HEK293 (cell line): ENCODE results near the gene HHIPL1.

Experiments
- CTCF ChIA-PET: fragments of 350-600 bp; formaldehyde crosslinking; extraction: SDS; loops from one replicate; lab custom pipeline; 2021; ENCODE audit warnings: antibody characterized with exemption; lab: Yijun Ruan, JAX
- POLR2A ChIA-PET: fragments of 300-600 bp; formaldehyde crosslinking; extraction: SDS; loops from one replicate; lab custom pipeline; 2020; ENCODE audit warnings: antibody characterized with exemption, inconsistent platforms; lab: Yijun Ruan, JAX
- H3K27ac ChIP-seq: fragments of 200-500 bp; sonication (Bioruptor generic); 2 replicates; pipeline ENCODE4 v1.5.1; 2014; ENCODE audit warnings: low read depth, low read length, control low read depth, inconsistent platforms; ENCODE audit errors: extremely low read depth
- H3K36me3 ChIP-seq, 2 experiments: fragments of 200-500 bp in 1 of 2; sonication (Bioruptor generic) in 1 of 2; 1 replicate in 1 of 2; 2 replicates in 1 of 2; pipeline ENCODE4 v1.5.1; 2014 to 2017; ENCODE audit warnings: inconsistent platforms in 2 of 2, low read length in 2 of 2; ENCODE audit not compliant: control insufficient read depth in 2 of 2, insufficient read depth in 1 of 2
- H3K4me1 ChIP-seq: fragments of 200-500 bp; sonication (Bioruptor generic); 2 replicates; pipeline ENCODE4 v1.5.1; 2014; ENCODE audit warnings: mild to moderate bottlenecking, low read length, inconsistent platforms; ENCODE audit not compliant: control insufficient read depth, insufficient read depth
- H3K4me3 ChIP-seq: 2 replicates; pipeline ENCODE4 v1.5.1; 2011; ENCODE audit warnings: low read depth, mild to moderate bottlenecking, control low read depth, low read length, moderate library complexity
- H3K9me3 ChIP-seq: fragments of 200-500 bp; sonication (Bioruptor generic); 2 replicates; pipeline ENCODE4 v1.5.1; 2014; ENCODE audit warnings: low read depth, low read length, inconsistent platforms; ENCODE audit not compliant: control insufficient read depth, insufficient read depth
- EGR2 ChIP-seq: fragments of 450-650 bp; formaldehyde crosslinking; IDR thresholded peaks from 2 replicates; pipeline ENCODE4 v1.5.1; 2016; ENCODE audit warnings: low read depth, missing biosample characterization, missing genetic modification characterization
- GLIS1 ChIP-seq: fragments of 450-650 bp; formaldehyde crosslinking; IDR thresholded peaks from 2 replicates; pipeline ENCODE4 v1.5.1; 2016; ENCODE audit warnings: missing biosample characterization, missing genetic modification characterization
- GLIS2 ChIP-seq: fragments of 450-650 bp; formaldehyde crosslinking; IDR thresholded peaks from 2 replicates; pipeline ENCODE4 v1.5.1; 2016; ENCODE audit warnings: missing biosample characterization, missing genetic modification characterization
- KLF1 ChIP-seq: fragments of 450-650 bp; formaldehyde crosslinking; IDR thresholded peaks from 2 replicates; pipeline ENCODE4 v1.5.1; 2016; ENCODE audit warnings: missing biosample characterization, missing genetic modification characterization
- KLF10 ChIP-seq: fragments of 450-650 bp; IDR thresholded peaks from 2 replicates; pipeline ENCODE4 v1.5.1; 2018; ENCODE audit warnings: missing biosample characterization, mild to moderate bottlenecking, missing genetic modification characterization
- RBAK ChIP-seq: fragments of 450-650 bp; formaldehyde crosslinking; IDR thresholded peaks from 2 replicates; pipeline ENCODE4 v1.5.1; 2016; ENCODE audit warnings: missing biosample characterization, missing genetic modification characterization
- ZBTB8A ChIP-seq: fragments of 450-650 bp; formaldehyde crosslinking; IDR thresholded peaks from 2 replicates; pipeline ENCODE4 v1.5.1; 2016; ENCODE audit warnings: missing biosample characterization, missing genetic modification characterization
- ZFHX2 ChIP-seq: fragments of 450-650 bp; formaldehyde crosslinking; conservative IDR thresholded peaks from 2 replicates; pipeline ENCODE4 v1.5.1; 2016; ENCODE audit warnings: missing biosample characterization, missing genetic modification characterization
- ZFP41 ChIP-seq: fragments of 450-650 bp; formaldehyde crosslinking; IDR thresholded peaks from 2 replicates; pipeline ENCODE4 v1.5.1; 2016; ENCODE audit warnings: missing biosample characterization, missing genetic modification characterization, borderline replicate concordance
- ZIC2 ChIP-seq: fragments of 450-650 bp; formaldehyde crosslinking; IDR thresholded peaks from 2 replicates; pipeline ENCODE4 v1.5.1; 2016; ENCODE audit warnings: missing biosample characterization, missing genetic modification characterization
- ZNF16 ChIP-seq: fragments of 450-650 bp; formaldehyde crosslinking; IDR thresholded peaks from 2 replicates; pipeline ENCODE4 v1.5.1; 2016; ENCODE audit warnings: low read depth, missing biosample characterization, missing genetic modification characterization
- ZNF19 ChIP-seq: fragments of 450-650 bp; formaldehyde crosslinking; IDR thresholded peaks from 2 replicates; pipeline ENCODE4; 2016; ENCODE audit warnings: missing biosample characterization, missing genetic modification characterization, low read depth
- ZNF202 ChIP-seq: fragments of 450-650 bp; formaldehyde crosslinking; IDR thresholded peaks from 2 replicates; pipeline ENCODE4 v1.5.1; 2016; ENCODE audit warnings: missing biosample characterization, missing genetic modification characterization, borderline replicate concordance
- ZNF37A ChIP-seq: fragments of 450-650 bp; IDR thresholded peaks from 2 replicates; pipeline ENCODE4 v1.5.1; 2018; ENCODE audit warnings: missing biosample characterization, missing genetic modification characterization
- ZNF398 ChIP-seq: fragments of 450-650 bp; formaldehyde crosslinking; IDR thresholded peaks from 2 replicates; pipeline ENCODE4 v1.5.1; 2017; ENCODE audit warnings: missing biosample characterization, missing genetic modification characterization
- ZNF513 ChIP-seq: fragments of 450-650 bp; IDR thresholded peaks from 2 replicates; pipeline ENCODE4 v1.5.1; 2018; ENCODE audit warnings: missing biosample characterization, missing genetic modification characterization
- ZNF623 ChIP-seq: fragments of 450-650 bp; formaldehyde crosslinking; IDR thresholded peaks from 2 replicates; pipeline ENCODE4 v1.5.1; 2016; ENCODE audit warnings: missing biosample characterization, missing genetic modification characterization
- ZNF792 ChIP-seq: fragments of 450-650 bp; formaldehyde crosslinking; IDR thresholded peaks from 2 replicates; pipeline ENCODE4 v1.5.1; 2016; ENCODE audit warnings: missing biosample characterization, missing genetic modification characterization
- TF ChIP-seq, protein P1 (sequence below): fragments of 450-650 bp; formaldehyde crosslinking; IDR thresholded peaks from 2 replicates; pipeline ENCODE4 v1.5.1; 2016; ENCODE audit warnings: missing biosample characterization, missing genetic modification characterization, borderline replicate concordance
- TF ChIP-seq, protein P2 (sequence below): fragments of 450-650 bp; formaldehyde crosslinking; IDR thresholded peaks from 2 replicates; pipeline ENCODE4 v1.5.1; 2016; ENCODE audit warnings: missing biosample characterization, missing genetic modification characterization
- TF ChIP-seq, protein P3 (sequence below): fragments of 450-650 bp; formaldehyde crosslinking; IDR thresholded peaks from 2 replicates; pipeline ENCODE4 v1.5.1; 2016; ENCODE audit warnings: missing biosample characterization, missing genetic modification characterization

The HHIPL1 gene

DNA sequence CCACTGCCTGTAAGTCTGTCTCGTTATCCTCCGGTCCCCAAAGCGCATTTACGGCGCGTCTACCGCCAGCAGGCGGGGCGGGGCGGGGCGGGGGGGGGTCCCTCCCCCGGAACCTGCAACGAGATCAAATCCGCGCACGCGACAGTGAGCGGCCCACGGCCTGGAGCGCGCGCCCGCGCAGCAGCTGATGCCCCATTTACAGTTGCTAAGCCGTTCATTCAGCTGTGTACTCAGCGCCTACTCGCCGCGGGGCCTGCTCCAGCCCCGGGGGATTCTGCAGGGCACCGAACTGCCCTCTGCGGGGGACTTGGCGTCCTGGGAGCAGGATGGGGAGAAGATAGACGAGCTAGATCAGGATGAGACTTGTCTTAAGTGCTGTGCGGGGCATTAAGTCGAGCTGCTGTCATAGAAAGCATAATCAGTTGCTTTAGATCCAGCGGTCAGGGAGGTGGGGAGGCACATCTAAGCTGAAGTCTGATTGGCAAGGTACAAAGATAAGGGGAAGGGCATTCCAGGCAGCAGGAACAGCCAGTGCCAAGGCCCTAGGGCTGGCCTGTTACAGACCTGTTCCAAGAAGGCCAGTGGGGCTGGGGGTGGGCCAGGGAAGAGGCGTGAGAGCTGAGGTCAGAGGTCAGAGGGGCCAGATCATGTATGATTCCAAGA, 39.5 kb upstream of the HHIPL1 start (continued):
- no peak for TF ChIP-seq ZNF37A (tag by site-specific recombination)
- TF ChIP-seq ZIC2 (tag by site-specific recombination) = peak; percentile 82
- peak; percentile 65 for TF ChIP-seq ZBTB8A (tag by site-specific recombination)
- TF ChIP-seq ZNF623 = 0 out of 2 replicates have a peak, but pooled peaks have one; percentile 22
- peak; percentile 91 for TF ChIP-seq ZFHX2 (tag by site-specific recombination)
- TF ChIP-seq, protein P1, sequence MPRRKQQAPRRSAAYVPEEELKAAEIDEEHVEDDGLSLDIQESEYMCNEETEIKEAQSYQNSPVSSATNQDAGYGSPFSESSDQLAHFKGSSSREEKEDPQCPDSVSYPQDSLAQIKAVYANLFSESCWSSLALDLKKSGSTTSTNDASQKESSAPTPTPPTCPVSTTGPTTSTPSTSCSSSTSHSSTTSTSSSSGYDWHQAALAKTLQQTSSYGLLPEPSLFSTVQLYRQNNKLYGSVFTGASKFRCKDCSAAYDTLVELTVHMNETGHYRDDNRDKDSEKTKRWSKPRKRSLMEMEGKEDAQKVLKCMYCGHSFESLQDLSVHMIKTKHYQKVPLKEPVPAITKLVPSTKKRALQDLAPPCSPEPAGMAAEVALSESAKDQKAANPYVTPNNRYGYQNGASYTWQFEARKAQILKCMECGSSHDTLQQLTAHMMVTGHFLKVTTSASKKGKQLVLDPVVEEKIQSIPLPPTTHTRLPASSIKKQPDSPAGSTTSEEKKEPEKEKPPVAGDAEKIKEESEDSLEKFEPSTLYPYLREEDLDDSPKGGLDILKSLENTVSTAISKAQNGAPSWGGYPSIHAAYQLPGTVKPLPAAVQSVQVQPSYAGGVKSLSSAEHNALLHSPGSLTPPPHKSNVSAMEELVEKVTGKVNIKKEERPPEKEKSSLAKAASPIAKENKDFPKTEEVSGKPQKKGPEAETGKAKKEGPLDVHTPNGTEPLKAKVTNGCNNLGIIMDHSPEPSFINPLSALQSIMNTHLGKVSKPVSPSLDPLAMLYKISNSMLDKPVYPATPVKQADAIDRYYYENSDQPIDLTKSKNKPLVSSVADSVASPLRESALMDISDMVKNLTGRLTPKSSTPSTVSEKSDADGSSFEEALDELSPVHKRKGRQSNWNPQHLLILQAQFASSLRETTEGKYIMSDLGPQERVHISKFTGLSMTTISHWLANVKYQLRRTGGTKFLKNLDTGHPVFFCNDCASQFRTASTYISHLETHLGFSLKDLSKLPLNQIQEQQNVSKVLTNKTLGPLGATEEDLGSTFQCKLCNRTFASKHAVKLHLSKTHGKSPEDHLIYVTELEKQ (tag by site-specific recombination) = 0 out of 2 replicates have a peak, but pooled peaks have one; percentile 32
- TF ChIP-seq EGR2 (tag by site-specific recombination) = peak; percentile 87; the same call in 1 of the 2 replicates
- peak; percentile 59 for TF ChIP-seq KLF10 (tag by site-specific recombination)
- TF ChIP-seq KLF1 (tag by site-specific recombination) = no peak
- TF ChIP-seq, protein P2, sequence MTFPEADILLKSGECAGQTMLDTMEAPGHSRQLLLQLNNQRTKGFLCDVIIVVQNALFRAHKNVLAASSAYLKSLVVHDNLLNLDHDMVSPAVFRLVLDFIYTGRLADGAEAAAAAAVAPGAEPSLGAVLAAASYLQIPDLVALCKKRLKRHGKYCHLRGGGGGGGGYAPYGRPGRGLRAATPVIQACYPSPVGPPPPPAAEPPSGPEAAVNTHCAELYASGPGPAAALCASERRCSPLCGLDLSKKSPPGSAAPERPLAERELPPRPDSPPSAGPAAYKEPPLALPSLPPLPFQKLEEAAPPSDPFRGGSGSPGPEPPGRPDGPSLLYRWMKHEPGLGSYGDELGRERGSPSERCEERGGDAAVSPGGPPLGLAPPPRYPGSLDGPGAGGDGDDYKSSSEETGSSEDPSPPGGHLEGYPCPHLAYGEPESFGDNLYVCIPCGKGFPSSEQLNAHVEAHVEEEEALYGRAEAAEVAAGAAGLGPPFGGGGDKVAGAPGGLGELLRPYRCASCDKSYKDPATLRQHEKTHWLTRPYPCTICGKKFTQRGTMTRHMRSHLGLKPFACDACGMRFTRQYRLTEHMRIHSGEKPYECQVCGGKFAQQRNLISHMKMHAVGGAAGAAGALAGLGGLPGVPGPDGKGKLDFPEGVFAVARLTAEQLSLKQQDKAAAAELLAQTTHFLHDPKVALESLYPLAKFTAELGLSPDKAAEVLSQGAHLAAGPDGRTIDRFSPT (tag by site-specific recombination) = peak; percentile 26; the same call in 1 of the 2 replicates
- peak; percentile 47 for TF ChIP-seq GLIS2 (tag by site-specific recombination)
- peak; percentile 26; the same call in 1 of the 2 replicates for TF ChIP-seq ZNF398
- TF ChIP-seq, all 188 proteins: peak for 29

GRCh38 chr14:99606359-99606758, 38.6 kb upstream of the HHIPL1 start:
- ChIA-PET POLR2A (interaction anchor here (1.5 kb wide), 1 partner anchor 82 kb away, joined by 4 read pairs; no protein-coding TSS in a partner anchor), CTCF (interaction anchor here (0.9 to 2.1 kb wide), 5 partner anchors 22 to 84 kb away, joined by 3 to 14 read pairs (median 4); no protein-coding TSS in a partner anchor)
- Histone ChIP-seq H3K9me3 (no peaks in the 10 kb centered on the region), H3K36me3 (no peaks in the 10 kb centered on the region), H3K4me3 (no peak overlapping the region), H3K27ac (no peak overlapping the region), H3K4me1 (peaks cover 7% of the 10 kb centered on the region)
- TF ChIP-seq ZNF19 (no peak), ZIC2 (tag by site-specific recombination) (peak; percentile 99), GLIS1 (tag by site-specific recombination) (peak; percentile 52; the same call in 1 of the 2 replicates), ZNF792 (tag by site-specific recombination) (no peak)

- Histone ChIP-seq H3K4me1 (peaks cover 10% of the 10 kb centered on the region), H3K27ac (no peak overlapping the region), H3K9me3 (no peaks in the 10 kb centered on the region), H3K36me3 (no peaks in the 10 kb centered on the region), H3K4me3 (no peak overlapping the region)
- POLR2A ChIA-PET = no interaction called here
- CTCF ChIA-PET = interaction anchor here (0.6 to 1.4 kb wide), 2 partner anchors 53 to 84 kb away, joined by 3 to 4 read pairs; no protein-coding TSS in a partner anchor
- TF ChIP-seq ZNF513 (tag by site-specific recombination) (no peak), ZFP41 (tag by site-specific recombination) (no peak), ZNF16 (no peak), RBAK (tag by site-specific recombination) (no peak), ZNF202 (no peak), GLIS2 (tag by site-specific recombination) (no peak)
- TF ChIP-seq, protein P3, sequence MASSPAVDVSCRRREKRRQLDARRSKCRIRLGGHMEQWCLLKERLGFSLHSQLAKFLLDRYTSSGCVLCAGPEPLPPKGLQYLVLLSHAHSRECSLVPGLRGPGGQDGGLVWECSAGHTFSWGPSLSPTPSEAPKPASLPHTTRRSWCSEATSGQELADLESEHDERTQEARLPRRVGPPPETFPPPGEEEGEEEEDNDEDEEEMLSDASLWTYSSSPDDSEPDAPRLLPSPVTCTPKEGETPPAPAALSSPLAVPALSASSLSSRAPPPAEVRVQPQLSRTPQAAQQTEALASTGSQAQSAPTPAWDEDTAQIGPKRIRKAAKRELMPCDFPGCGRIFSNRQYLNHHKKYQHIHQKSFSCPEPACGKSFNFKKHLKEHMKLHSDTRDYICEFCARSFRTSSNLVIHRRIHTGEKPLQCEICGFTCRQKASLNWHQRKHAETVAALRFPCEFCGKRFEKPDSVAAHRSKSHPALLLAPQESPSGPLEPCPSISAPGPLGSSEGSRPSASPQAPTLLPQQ (tag by site-specific recombination) = no peak
Measured at GRCh38 chr14:99608591-99608990, 36.3 kb upstream of the HHIPL1 start.
